ENCODE results near the gene EXOC1.

The EXOC1 gene

GRCh38 chr4:55822329-55822728 is 31.1 kb upstream of the EXOC1 start:
- H3K27ac ChIP-seq = no peak overlapping the region
- no peak for DNase-seq (ENCODE audit: low spot score)
- no peak overlapping the region for H3K4me3 ChIP-seq
- TF ChIP-seq, protein P1, sequence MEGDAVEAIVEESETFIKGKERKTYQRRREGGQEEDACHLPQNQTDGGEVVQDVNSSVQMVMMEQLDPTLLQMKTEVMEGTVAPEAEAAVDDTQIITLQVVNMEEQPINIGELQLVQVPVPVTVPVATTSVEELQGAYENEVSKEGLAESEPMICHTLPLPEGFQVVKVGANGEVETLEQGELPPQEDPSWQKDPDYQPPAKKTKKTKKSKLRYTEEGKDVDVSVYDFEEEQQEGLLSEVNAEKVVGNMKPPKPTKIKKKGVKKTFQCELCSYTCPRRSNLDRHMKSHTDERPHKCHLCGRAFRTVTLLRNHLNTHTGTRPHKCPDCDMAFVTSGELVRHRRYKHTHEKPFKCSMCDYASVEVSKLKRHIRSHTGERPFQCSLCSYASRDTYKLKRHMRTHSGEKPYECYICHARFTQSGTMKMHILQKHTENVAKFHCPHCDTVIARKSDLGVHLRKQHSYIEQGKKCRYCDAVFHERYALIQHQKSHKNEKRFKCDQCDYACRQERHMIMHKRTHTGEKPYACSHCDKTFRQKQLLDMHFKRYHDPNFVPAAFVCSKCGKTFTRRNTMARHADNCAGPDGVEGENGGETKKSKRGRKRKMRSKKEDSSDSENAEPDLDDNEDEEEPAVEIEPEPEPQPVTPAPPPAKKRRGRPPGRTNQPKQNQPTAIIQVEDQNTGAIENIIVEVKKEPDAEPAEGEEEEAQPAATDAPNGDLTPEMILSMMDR (IDR thresholded peaks at IDR 0.05) = no peak

- no peak overlapping the region for H3K4me3 ChIP-seq
- H3K27ac ChIP-seq = no peak overlapping the region
- TF ChIP-seq, protein P1 (IDR thresholded peaks at IDR 0.05) = no peak
- no peak for DNase-seq (ENCODE audit: low spot score)
These were observed 28.6 kb upstream of the EXOC1 start for GRCh38 chr4:55824865-55825264.

DNA sequence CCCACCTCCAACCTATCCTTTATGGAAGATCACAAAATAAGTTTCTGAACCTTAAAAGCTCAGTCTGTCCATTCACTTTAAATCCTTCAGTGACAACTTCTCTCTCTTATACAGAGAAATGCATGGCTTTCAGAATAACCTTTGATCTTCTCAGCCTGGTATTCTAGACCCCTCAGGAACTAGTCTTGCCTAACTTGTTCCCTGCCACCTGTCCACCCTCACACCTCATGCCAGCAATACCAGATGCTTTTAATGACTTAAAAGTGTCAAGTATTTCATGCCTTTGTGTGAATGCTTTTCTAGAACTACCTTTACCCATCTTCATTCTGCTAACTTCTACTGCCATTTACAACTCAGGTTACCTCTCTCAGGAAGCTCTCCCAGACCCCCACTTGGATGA is 26.5 kb upstream of the EXOC1 start:
- DNase-seq (ENCODE audit: low spot score) = no peak
- TF ChIP-seq, protein P1 (IDR thresholded peaks at IDR 0.05) = no peak
- H3K27ac ChIP-seq = no peak overlapping the region
- no peak overlapping the region for H3K4me3 ChIP-seq

- no peak overlapping the region for H3K4me3 ChIP-seq
- no peak overlapping the region for H3K27ac ChIP-seq
- TF ChIP-seq, protein P1 (IDR thresholded peaks at IDR 0.05) = no peak
- no peak for DNase-seq (ENCODE audit: low spot score)
These were observed 25.9 kb upstream of the EXOC1 start for GRCh38 chr4:55827582-55827981.

GRCh38 chr4:55830048-55830447 is 23.4 kb upstream of the EXOC1 start:
- Histone ChIP-seq H3K27ac (no peak overlapping the region), H3K4me3 (no peak overlapping the region)
- TF ChIP-seq, protein P1 (IDR thresholded peaks at IDR 0.05) = no peak
- DNase-seq (ENCODE audit: low spot score) = no peak

DNA sequence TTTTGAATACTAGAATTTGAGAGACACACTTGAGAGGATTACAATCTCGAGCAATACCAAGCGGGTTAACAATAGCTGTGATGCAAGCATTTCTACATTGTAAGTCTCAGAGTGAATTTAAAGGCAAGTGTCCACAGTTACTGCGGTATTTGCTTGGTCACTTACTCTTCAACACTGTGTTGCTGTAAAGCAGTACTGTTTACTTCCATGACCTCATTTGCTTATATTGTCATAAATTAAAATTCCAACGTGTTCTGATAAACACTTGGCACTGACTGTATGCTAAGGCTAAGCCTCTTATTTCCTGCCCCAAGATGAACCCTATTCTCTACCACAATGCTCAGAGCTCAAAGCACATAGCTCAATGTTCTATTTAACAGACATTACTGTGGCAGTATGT is 22.7 kb upstream of the EXOC1 start:
- no peak overlapping the region for H3K27ac ChIP-seq
- DNase-seq (ENCODE audit: low spot score) = no peak
- TF ChIP-seq, protein P1 (IDR thresholded peaks at IDR 0.05) = no peak
- H3K4me3 ChIP-seq = no peak overlapping the region

DNA sequence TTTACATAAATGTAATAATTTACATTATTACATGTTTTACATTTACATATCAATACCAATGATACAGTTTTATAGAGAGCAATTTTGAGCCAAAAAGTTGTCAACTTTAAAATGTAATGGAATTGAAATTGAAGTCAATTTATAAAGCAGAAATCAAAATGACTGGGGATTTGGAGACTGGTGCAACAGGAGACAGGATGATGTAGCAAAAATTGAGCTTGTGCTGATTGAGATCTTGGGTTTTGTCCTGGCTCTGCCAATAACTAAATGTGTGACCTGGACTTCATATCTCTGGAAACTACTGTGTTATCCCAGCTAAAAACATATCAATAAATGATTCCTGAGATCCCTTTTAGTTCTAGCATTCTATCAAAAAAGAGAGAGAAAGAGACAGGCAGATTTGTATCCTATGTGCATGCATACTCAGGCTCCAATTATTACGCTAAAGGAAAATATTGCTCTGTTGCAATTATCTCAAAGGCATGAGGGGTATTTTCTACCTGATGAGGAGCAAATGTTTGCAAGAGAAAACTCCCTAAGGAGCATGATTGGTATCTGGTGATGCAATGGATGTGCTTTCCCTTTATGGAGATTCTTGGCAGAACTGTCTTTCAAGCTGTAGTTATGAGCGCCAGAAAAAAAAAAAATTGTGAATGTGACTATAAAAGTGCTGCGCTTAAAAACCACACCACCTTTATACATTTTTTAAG is 19.2 kb upstream of the EXOC1 start:
- DNase-seq (ENCODE audit: low spot score) = no peak
- TF ChIP-seq, protein P1 (IDR thresholded peaks at IDR 0.05) = no peak
- Histone ChIP-seq H3K27ac (no peak overlapping the region), H3K4me3 (no peak overlapping the region)

Measured in coronary artery (tissue), 2 donors.